LNCAP (cell line): ENCODE measurements around the gene DKC1.

Source experiments
- CTCF ChIP-seq: fragments of 450-650 bp; IDR thresholded peaks from 2 replicates; pipeline ENCODE4 v1.5.1; 2017; ENCODE audit warnings: mild to moderate bottlenecking

DKC1 gene

GRCh38 chrX:154731184-154731583 is 31.5 kb upstream of the DKC1 start:
- no peak for TF ChIP-seq CTCF

GRCh38 chrX:154731881-154732280 is 30.8 kb upstream of the DKC1 start:
- no peak for TF ChIP-seq CTCF

GRCh38 chrX:154732421-154733065 is 30.1 kb upstream of the DKC1 start:
- TF ChIP-seq CTCF = no peak

- TF ChIP-seq CTCF = no peak
Measured at GRCh38 chrX:154733066-154733425, 29.6 kb upstream of the DKC1 start.

GRCh38 chrX:154734061-154734781 is 28.4 kb upstream of the DKC1 start:
- no peak for TF ChIP-seq CTCF

- TF ChIP-seq CTCF = no peak
Measured at GRCh38 chrX:154735695-154736393, 26.8 kb upstream of the DKC1 start.

GRCh38 chrX:154737136-154737535 is 25.5 kb upstream of the DKC1 start:
- no peak for TF ChIP-seq CTCF
